NB4 (cell line): ENCODE data around the gene PCDHGA4.

Source experiments
- POLR2A ChIP-seq: IDR thresholded peaks from 2 replicates; pipeline ENCODE4 v1.6.1; 2011; ENCODE audit warnings: mild to moderate bottlenecking; ENCODE audit not compliant: insufficient read length; ENCODE audit errors: extremely low read depth
- TF ChIP-seq, protein P1 (sequence below): IDR thresholded peaks from one replicate; pipeline ENCODE4 v1.5.1; 2012; ENCODE audit warnings: low read depth, low read length

GRCh38 chr5:141389153-141390042 lies 34.6 kb downstream of the PCDHGA4 start:
- TF ChIP-seq, protein P1, sequence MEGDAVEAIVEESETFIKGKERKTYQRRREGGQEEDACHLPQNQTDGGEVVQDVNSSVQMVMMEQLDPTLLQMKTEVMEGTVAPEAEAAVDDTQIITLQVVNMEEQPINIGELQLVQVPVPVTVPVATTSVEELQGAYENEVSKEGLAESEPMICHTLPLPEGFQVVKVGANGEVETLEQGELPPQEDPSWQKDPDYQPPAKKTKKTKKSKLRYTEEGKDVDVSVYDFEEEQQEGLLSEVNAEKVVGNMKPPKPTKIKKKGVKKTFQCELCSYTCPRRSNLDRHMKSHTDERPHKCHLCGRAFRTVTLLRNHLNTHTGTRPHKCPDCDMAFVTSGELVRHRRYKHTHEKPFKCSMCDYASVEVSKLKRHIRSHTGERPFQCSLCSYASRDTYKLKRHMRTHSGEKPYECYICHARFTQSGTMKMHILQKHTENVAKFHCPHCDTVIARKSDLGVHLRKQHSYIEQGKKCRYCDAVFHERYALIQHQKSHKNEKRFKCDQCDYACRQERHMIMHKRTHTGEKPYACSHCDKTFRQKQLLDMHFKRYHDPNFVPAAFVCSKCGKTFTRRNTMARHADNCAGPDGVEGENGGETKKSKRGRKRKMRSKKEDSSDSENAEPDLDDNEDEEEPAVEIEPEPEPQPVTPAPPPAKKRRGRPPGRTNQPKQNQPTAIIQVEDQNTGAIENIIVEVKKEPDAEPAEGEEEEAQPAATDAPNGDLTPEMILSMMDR, result no peak
- TF ChIP-seq POLR2A, result no peak
